Skin epidermis (tissue), 12 donors: Measurements from ENCODE around the gene TAF4B.
"Not testable (repeated sequence)": the region's sequence is repeated elsewhere in the genome, so short reads cannot be mapped to it uniquely, and the experiment has no call there.

Source experiments
- H3K27ac ChIP-seq, 21 experiments: fragments of 200-600 bp; sonication (generic) in 11 of 21; one replicate each; pipeline ENCODE4 v1.5.0; 2020; ENCODE audit warnings: mild to moderate bottlenecking in 3 of 21, inconsistent platforms in 2 of 21, moderate library complexity in 2 of 21
- H3K4me3 ChIP-seq, 7 experiments: fragments of 200-600 bp; sonication (generic) in 2 of 7; one replicate each; pipeline ENCODE4 v1.5.0; 2020; ENCODE audit warnings: inconsistent platforms in 2 of 7, mild to moderate bottlenecking in 2 of 7, moderate library complexity in 1 of 7

TAF4B gene

GRCh38 chr18:26362021-26362420 is 135.8 kb downstream of the TAF4B start:
- Histone ChIP-seq H3K4me3 (no peak overlapping the region), H3K27ac (no peak overlapping the region)

- Histone ChIP-seq H3K4me3 (no peak overlapping the region), H3K27ac (no peak overlapping the region)
These were observed 141.2 kb downstream of the TAF4B start for GRCh38 chr18:26367425-26367824.

- Histone ChIP-seq H3K27ac (no peak overlapping the region), H3K4me3 (no peak overlapping the region)
These were observed 143.8 kb downstream of the TAF4B start for GRCh38 chr18:26370037-26370436.

- H3K27ac ChIP-seq = no peak overlapping the region
- H3K4me3 ChIP-seq = no peak overlapping the region
These were observed 149.9 kb downstream of the TAF4B start for GRCh38 chr18:26376105-26376504.

GRCh38 chr18:26378701-26379100 is 152.5 kb downstream of the TAF4B start:
- H3K4me3 ChIP-seq = no peak overlapping the region

GRCh38 chr18:26381555-26381954 is 155.3 kb downstream of the TAF4B start:
- not testable (repeated sequence) for H3K4me3 ChIP-seq, H3K27ac ChIP-seq

More at GRCh38 chr18:26378701-26379100, 152.5 kb downstream of the TAF4B start:
- no peak overlapping the region for H3K27ac ChIP-seq

GRCh38 chr18:26383454-26384270 is 157.4 kb downstream of the TAF4B start:
- H3K27ac ChIP-seq = no peak overlapping the region
- no peak overlapping the region for H3K4me3 ChIP-seq

- H3K4me3 ChIP-seq = no peak overlapping the region
- no peak overlapping the region for H3K27ac ChIP-seq
These were observed 159.8 kb downstream of the TAF4B start for GRCh38 chr18:26386002-26386401.

- no peak overlapping the region for H3K4me3 ChIP-seq
- no peak overlapping the region for H3K27ac ChIP-seq
These were observed 160.2 kb downstream of the TAF4B start for GRCh38 chr18:26386441-26386840.

- H3K27ac ChIP-seq = no peak overlapping the region
- no peak overlapping the region for H3K4me3 ChIP-seq
These were observed 167.9 kb downstream of the TAF4B start for GRCh38 chr18:26394047-26394654.

GRCh38 chr18:26397019-26397418 is 170.8 kb downstream of the TAF4B start:
- Histone ChIP-seq H3K4me3 (no peak overlapping the region), H3K27ac (no peak overlapping the region)

- H3K27ac ChIP-seq = no peak overlapping the region
- no peak overlapping the region for H3K4me3 ChIP-seq
These were observed 177.2 kb downstream of the TAF4B start for GRCh38 chr18:26403491-26403890.

- no peak overlapping the region for H3K4me3 ChIP-seq
These were observed 179.1 kb downstream of the TAF4B start for GRCh38 chr18:26405190-26405801.

GRCh38 chr18:26406324-26406723 is 180.1 kb downstream of the TAF4B start:
- H3K27ac ChIP-seq = no peak overlapping the region
- H3K4me3 ChIP-seq = no peak overlapping the region

More at GRCh38 chr18:26405190-26405801, 179.1 kb downstream of the TAF4B start:
- H3K27ac ChIP-seq = no peak overlapping the region

- peak overlapping the region in 1 of 21 experiments; percentile 2 for H3K27ac ChIP-seq
These were observed 180.7 kb downstream of the TAF4B start for GRCh38 chr18:26406854-26407517.

GRCh38 chr18:26407736-26408601 is 181.7 kb downstream of the TAF4B start:
- Histone ChIP-seq H3K4me3 (peak overlapping the region in 1 of 7 experiments; percentile 8), H3K27ac (peak overlapping the region in 10 of 21 experiments; percentile 2 to 72 (median 30))

More at GRCh38 chr18:26406854-26407517, 180.7 kb downstream of the TAF4B start:
- H3K4me3 ChIP-seq = no peak overlapping the region

- no peak overlapping the region for H3K4me3 ChIP-seq
- H3K27ac ChIP-seq = peak overlapping the region in 7 of 21 experiments; percentile 11 to 72 (median 32)
These were observed 182.8 kb downstream of the TAF4B start for GRCh38 chr18:26409091-26409490.

GRCh38 chr18:26414901-26415440 is 188.7 kb downstream of the TAF4B start:
- H3K27ac ChIP-seq = no peak overlapping the region
- no peak overlapping the region for H3K4me3 ChIP-seq

GRCh38 chr18:26415631-26416030 is 189.4 kb downstream of the TAF4B start:
- H3K4me3 ChIP-seq = no peak overlapping the region
- H3K27ac ChIP-seq = no peak overlapping the region
